CD4-positive, CD25-positive, alpha-beta regulatory T cell (primary cell): ENCODE measurements around the gene TPO. TPM values are rescaled to one million over a fixed set of nuclear protein-coding genes. Genes with fewer than 3 reads are reported as not detected.
A peak's percentile ranks its signal among the peaks of the same experiment; 100 is the strongest.

ENCODE experiments used
- ATAC-seq, 2 donors: fragments of 150-1000 bp; cut with Tn5 transposase; one replicate each; pipeline ENCODE4 v1.10.0; 2021; ENCODE audit warnings: low read depth in 2 of 2, moderate number of reproducible peaks in 2 of 2, moderate library complexity in 1 of 2
- DNase-seq, 3 donors: peaks; one replicate each; pipeline versions ENCODE4 v3.0.0 to v3.0.0-alpha.2; 2012 to 2022; ENCODE audit warnings: mixed read lengths in 1 of 3
- H3K27ac ChIP-seq: one replicate; pipeline ENCODE4 v1.7.0; 2013; ENCODE audit warnings: mild to moderate bottlenecking, low read length; ENCODE audit not compliant: insufficient read depth, poor library complexity, severe bottlenecking
- H3K27me3 ChIP-seq: one replicate; pipeline ENCODE4 v1.7.0; 2013; ENCODE audit warnings: low read length; ENCODE audit not compliant: control insufficient read depth, insufficient read depth
- H3K36me3 ChIP-seq: one replicate; pipeline ENCODE4 v1.7.0; 2013; ENCODE audit warnings: mild to moderate bottlenecking, low read length, moderate library complexity; ENCODE audit not compliant: control insufficient read depth, insufficient read depth
- H3K4me1 ChIP-seq: 2 replicates; pipeline ENCODE4 v1.7.0; 2013; ENCODE audit warnings: mild to moderate bottlenecking, low read length; ENCODE audit not compliant: insufficient read depth, control insufficient read depth, poor library complexity, severe bottlenecking
- H3K4me3 ChIP-seq: one replicate; pipeline ENCODE4 v1.7.0; 2013; ENCODE audit warnings: low read depth, mild to moderate bottlenecking, low read length, moderate library complexity
- H3K9me3 ChIP-seq, 2 experiments: 1 replicate in 1 of 2; 2 replicates in 1 of 2; pipeline ENCODE4 v1.7.0; 2013; ENCODE audit warnings: low read length in 2 of 2, mild to moderate bottlenecking in 1 of 2, moderate library complexity in 1 of 2; ENCODE audit not compliant: control insufficient read depth in 2 of 2
- H3K27ac Mint-ChIP-seq, 3 donors: one replicate each; pipeline ENCODE4 v1.8.0; 2020 to 2022; ENCODE audit warnings: mild to moderate bottlenecking in 3 of 3, mixed read lengths in 3 of 3, moderate library complexity in 2 of 3
- H3K27me3 Mint-ChIP-seq: one replicate; pipeline ENCODE4 v1.8.0; 2022; ENCODE audit warnings: mild to moderate bottlenecking, mixed read lengths
- H3K36me3 Mint-ChIP-seq: one replicate; pipeline ENCODE4 v1.8.0; 2020; ENCODE audit warnings: mixed read lengths
- H3K4me1 Mint-ChIP-seq, 4 donors: one replicate each; pipeline ENCODE4 v1.8.0; 2020 to 2022; ENCODE audit warnings: mixed read lengths in 4 of 4, mild to moderate bottlenecking in 1 of 4
- H3K4me3 Mint-ChIP-seq, 4 donors: one replicate each; pipeline ENCODE4 v1.8.0; 2020 to 2022; ENCODE audit warnings: mild to moderate bottlenecking in 4 of 4, mixed read lengths in 4 of 4, moderate library complexity in 3 of 4
- H3K9me3 Mint-ChIP-seq, 7 donors: one replicate each; pipeline ENCODE4 v1.8.0; 2020 to 2022; ENCODE audit warnings: mixed read lengths in 7 of 7, mild to moderate bottlenecking in 3 of 7, moderate library complexity in 2 of 7
- polyA plus RNA-seq, 4 donors: library from polyadenylated mRNA; unstranded; fragments of 300-500 nt; fragmentation: Illumina TruSeq; gene quantifications; one replicate each; pipeline ENCODE4 v1.2.3, GENCODE V29; 2021
- total RNA-seq: library from RNA; stranded (reverse); gene quantifications from one replicate; pipeline ENCODE4 v1.2.3, GENCODE V29; 2022

TPO gene
- total and polyA plus RNA-seq, 5 donors from 2014 or later = 0.27 to 1.5 (median 0.57) TPM

DNA sequence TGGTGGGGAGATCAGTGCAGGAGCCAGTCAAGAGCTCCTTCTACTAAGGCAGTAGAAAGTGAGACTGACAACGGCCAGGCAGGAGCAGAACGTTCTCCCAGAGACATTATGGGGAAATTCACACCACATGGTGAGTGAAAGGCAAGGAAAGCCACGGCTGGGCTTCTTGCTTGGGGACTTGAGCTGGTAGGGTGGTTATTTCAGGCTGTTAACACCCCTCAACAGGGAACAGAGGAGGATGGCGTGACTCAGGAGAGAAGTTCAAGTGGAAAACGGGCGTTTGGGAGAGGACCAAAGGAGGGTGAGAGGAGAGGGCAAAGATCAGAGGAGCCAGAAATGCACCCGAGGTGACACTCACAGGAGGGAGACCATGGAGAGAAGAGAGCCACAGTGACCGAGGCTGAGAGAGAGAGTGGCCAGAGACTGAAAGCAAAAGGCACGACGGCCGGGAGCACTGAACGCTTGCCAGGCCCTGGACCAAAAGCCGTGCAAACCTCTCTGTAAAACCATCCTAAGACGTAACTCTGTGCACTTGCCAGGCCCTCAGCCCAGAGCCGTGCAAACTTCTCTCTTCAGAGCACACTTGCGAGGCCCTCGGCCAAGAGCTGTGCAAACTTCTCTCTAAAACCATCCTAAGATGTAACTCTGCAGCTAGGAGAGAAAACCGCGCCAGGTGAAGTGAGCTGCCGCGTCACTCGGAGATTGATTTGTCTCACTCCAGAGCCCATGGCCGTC, 7.7 kb downstream of the TPO start:
- Histone ChIP-seq H3K36me3 (no peaks in the 10 kb centered on the region), H3K27me3 (no peaks in the 10 kb centered on the region), H3K4me3 (no peak overlapping the region), H3K9me3 (no peaks in the 10 kb centered on the region), H3K27ac (no peak overlapping the region), H3K4me1 (no peaks in the 10 kb centered on the region)
- Mint-ChIP-seq H3K4me3 (no peak overlapping the region), H3K27me3 (no peaks in the 10 kb centered on the region), H3K9me3 (no peaks in the 10 kb centered on the region), H3K27ac (peak overlapping the region in 1 of 3 donors; percentile 59), H3K36me3 (no peaks in the 10 kb centered on the region), H3K4me1 (no peaks in the 10 kb centered on the region)
- DNase-seq (no peak), ATAC-seq (no peak)

GRCh38 chr2:1421731-1422130, 8.5 kb downstream of the TPO start:
- H3K27ac Mint-ChIP-seq = no peak overlapping the region
- H3K4me3 Mint-ChIP-seq = no peak overlapping the region
- ATAC-seq = no peak
- H3K36me3 Mint-ChIP-seq = no peaks in the 10 kb centered on the region
- Histone ChIP-seq H3K9me3 (no peaks in the 10 kb centered on the region), H3K27me3 (no peaks in the 10 kb centered on the region), H3K36me3 (no peaks in the 10 kb centered on the region), H3K4me3 (no peak overlapping the region), H3K4me1 (no peaks in the 10 kb centered on the region), H3K27ac (no peak overlapping the region)
- DNase-seq = no peak
- H3K27me3 Mint-ChIP-seq = no peaks in the 10 kb centered on the region
- no peaks in the 10 kb centered on the region for H3K4me1 Mint-ChIP-seq
- no peaks in the 10 kb centered on the region for H3K9me3 Mint-ChIP-seq

DNA sequence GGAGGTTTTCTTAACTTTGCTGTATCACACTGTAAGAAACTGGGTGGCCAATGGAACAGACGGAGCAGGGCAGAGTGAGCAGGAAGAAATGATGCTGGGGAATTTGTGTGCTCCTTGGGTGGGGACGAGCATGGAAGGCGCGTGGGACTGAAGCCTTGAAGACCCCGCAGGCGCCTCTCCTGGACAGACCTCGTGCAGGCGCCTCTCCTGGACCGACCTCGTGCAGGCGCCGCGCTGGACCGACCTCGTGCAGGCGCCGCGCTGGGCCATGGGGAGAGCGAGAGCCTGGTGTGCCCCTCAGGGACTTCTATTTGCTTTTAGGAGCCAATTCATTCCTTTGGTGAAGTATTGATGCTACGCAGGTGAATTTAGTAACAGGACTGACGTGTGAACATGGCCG, 8.9 kb downstream of the TPO start:
- Mint-ChIP-seq H3K4me1 (no peaks in the 10 kb centered on the region), H3K27ac (no peak overlapping the region), H3K27me3 (no peaks in the 10 kb centered on the region), H3K4me3 (no peak overlapping the region), H3K36me3 (no peaks in the 10 kb centered on the region), H3K9me3 (no peaks in the 10 kb centered on the region)
- DNase-seq (no peak), ATAC-seq (no peak)
- no peaks in the 10 kb centered on the region for H3K36me3 ChIP-seq
- H3K4me1 ChIP-seq = no peaks in the 10 kb centered on the region
- H3K27me3 ChIP-seq = no peaks in the 10 kb centered on the region
- no peak overlapping the region for H3K27ac ChIP-seq
- H3K9me3 ChIP-seq = no peaks in the 10 kb centered on the region
- no peak overlapping the region for H3K4me3 ChIP-seq

DNA sequence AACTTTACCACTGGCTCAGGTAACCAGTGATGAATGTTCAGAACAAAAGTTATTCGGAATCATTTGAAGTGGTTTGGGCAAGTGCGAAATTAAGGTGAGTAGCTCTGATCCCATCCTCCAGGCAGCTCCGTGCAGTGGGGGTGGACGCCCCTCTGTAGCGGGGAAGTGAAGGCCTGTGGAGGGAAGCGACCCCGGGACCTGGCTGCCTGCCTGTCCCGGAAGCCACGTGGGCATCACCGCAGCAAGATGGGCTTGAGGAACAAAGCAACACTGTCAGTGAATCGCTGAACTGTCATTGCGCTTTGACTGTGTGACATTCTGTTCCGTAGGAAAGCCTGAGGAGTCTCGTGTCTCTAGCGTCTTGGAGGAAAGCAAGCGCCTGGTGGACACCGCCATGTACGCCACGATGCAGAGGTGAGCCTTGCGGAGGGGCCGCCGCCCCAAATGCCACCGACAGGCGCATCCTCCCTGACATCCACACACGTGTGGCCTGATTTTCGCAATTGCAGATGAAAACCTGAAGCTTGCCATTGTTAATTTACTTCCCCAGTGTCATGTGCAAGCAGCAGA, 9.5 kb downstream of the TPO start:
- ATAC-seq (no peak), DNase-seq (no peak)
- Mint-ChIP-seq H3K36me3 (no peaks in the 10 kb centered on the region), H3K9me3 (no peaks in the 10 kb centered on the region), H3K27ac (peak overlapping the region in 1 of 3 donors; percentile 12), H3K4me1 (no peaks in the 10 kb centered on the region), H3K27me3 (no peaks in the 10 kb centered on the region), H3K4me3 (no peak overlapping the region)
- no peak overlapping the region for H3K4me3 ChIP-seq
- H3K36me3 ChIP-seq = no peaks in the 10 kb centered on the region
- no peak overlapping the region for H3K27ac ChIP-seq
- H3K9me3 ChIP-seq = no peaks in the 10 kb centered on the region
- H3K4me1 ChIP-seq = no peaks in the 10 kb centered on the region
- H3K27me3 ChIP-seq = no peaks in the 10 kb centered on the region

DNA sequence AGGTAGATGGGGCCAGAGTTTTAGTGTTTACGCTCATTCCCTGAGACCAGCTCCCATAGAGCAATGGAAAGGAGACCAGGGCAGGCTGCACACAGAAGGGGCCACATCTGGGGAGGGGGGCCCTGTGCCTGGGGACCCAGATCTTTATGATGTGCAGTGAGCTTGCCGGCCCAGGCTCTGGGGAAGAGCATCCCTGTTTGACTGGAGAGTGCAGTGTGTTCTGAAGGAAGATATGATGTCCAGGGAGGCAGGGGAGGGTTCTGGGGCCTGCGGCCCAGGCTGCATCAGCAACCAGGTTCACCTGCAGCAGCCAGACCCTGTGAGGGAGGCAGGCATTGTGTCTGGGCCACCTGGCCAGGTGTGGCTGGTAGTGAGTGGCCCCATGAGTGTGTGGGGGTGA, 13.8 kb downstream of the TPO start:
- no peaks in the 10 kb centered on the region for H3K9me3 ChIP-seq
- Mint-ChIP-seq H3K4me3 (no peak overlapping the region), H3K4me1 (peaks cover 0 to 2% (median 0%) of the 10 kb centered on the region in 4 donors), H3K27me3 (no peaks in the 10 kb centered on the region), H3K36me3 (no peaks in the 10 kb centered on the region), H3K27ac (no peak overlapping the region), H3K9me3 (peaks cover 0 to 5% (median 0%) of the 10 kb centered on the region in 7 donors)
- H3K27ac ChIP-seq = no peak overlapping the region
- H3K4me3 ChIP-seq = no peak overlapping the region
- H3K27me3 ChIP-seq = no peaks in the 10 kb centered on the region
- no peaks in the 10 kb centered on the region for H3K4me1 ChIP-seq
- DNase-seq = no peak
- no peaks in the 10 kb centered on the region for H3K36me3 ChIP-seq
- no peak for ATAC-seq

DNA sequence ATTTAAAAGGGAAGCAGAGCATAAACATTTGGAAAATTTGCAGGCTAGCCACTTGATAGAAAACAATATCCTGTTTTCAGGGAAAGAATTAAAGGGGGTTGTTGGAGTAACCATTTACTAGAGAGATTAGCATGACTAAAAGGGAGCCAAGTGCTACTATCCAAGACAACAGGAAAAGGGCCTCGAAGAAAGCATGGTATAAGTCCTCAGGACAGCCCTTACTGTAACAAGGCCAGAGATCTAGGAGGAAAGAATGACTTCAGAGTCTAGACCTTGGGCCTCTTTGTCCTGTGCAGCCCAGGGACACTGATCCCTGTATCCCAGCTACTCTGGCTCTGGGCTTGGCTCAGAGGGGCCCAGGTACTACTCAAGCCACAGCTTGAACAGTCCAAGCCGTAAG, 16.6 kb downstream of the TPO start:
- H3K27ac ChIP-seq = no peak overlapping the region
- Mint-ChIP-seq H3K4me3 (no peak overlapping the region), H3K27ac (no peak overlapping the region), H3K9me3 (peaks cover 0 to 5% (median 0%) of the 10 kb centered on the region in 7 donors), H3K4me1 (peaks cover 0 to 2% (median 0%) of the 10 kb centered on the region in 4 donors), H3K36me3 (no peaks in the 10 kb centered on the region), H3K27me3 (no peaks in the 10 kb centered on the region)
- DNase-seq (no peak), ATAC-seq (no peak)
- H3K4me3 ChIP-seq = no peak overlapping the region
- no peaks in the 10 kb centered on the region for H3K36me3 ChIP-seq
- H3K9me3 ChIP-seq = no peaks in the 10 kb centered on the region
- no peaks in the 10 kb centered on the region for H3K4me1 ChIP-seq
- H3K27me3 ChIP-seq = no peaks in the 10 kb centered on the region

DNA sequence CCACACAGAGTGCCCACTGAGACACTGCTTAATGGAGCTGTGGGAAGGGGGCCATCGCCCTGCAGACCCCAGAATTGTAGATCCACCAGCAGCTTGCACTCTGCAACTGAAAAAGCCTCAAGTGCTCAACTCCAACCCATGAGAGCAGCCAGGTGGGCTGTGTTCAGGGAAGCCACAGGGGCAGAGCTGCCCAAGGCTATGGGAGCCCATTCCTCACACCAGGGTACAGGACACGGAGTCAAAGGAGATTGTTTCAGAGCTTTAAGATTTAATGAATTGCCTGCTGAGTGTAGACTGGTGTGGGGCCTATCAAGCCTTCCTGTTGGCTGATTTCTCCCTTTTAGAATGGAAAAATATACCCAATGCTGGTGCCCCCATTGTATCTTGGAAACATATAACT, 17.2 kb downstream of the TPO start:
- Histone ChIP-seq H3K9me3 (no peaks in the 10 kb centered on the region), H3K27ac (no peak overlapping the region), H3K36me3 (no peaks in the 10 kb centered on the region), H3K4me1 (no peaks in the 10 kb centered on the region), H3K27me3 (no peaks in the 10 kb centered on the region), H3K4me3 (no peak overlapping the region)
- no peak overlapping the region for H3K27ac Mint-ChIP-seq
- no peaks in the 10 kb centered on the region for H3K27me3 Mint-ChIP-seq
- peaks cover 0 to 5% (median 0%) of the 10 kb centered on the region in 7 donors for H3K9me3 Mint-ChIP-seq
- no peak overlapping the region for H3K4me3 Mint-ChIP-seq
- no peak for DNase-seq
- ATAC-seq = no peak
- H3K36me3 Mint-ChIP-seq = no peaks in the 10 kb centered on the region
- H3K4me1 Mint-ChIP-seq = peaks cover 0 to 2% (median 0%) of the 10 kb centered on the region in 4 donors

DNA sequence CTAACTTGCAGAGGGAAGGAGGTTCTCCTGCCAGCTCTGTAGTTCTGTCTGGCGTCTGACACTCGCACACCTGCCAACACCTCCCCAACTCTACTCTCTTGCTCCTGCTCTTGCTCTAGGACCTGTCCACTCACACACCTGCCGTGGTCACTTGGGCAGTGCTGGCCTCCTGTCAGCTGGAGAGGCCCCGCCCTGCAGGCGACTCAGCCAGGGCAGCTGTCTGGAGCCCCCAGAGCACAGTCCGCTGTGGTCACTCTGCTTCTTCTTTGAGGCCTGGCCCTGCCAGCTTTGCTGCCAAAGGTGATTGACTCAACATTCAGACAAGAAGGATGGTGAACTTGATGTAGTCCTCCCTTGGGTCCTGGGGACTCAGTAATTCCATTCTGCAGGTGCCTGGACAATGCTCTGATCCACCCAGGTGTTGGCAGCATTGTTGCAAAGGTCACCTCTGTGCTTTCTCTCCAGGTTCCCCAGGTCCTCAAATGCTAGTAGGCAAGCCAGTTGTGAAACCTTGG, 18.7 kb downstream of the TPO start:
- Mint-ChIP-seq H3K36me3 (no peaks in the 10 kb centered on the region), H3K27me3 (no peaks in the 10 kb centered on the region), H3K4me3 (no peak overlapping the region), H3K27ac (no peak overlapping the region), H3K4me1 (peaks cover 0 to 2% (median 0%) of the 10 kb centered on the region in 4 donors), H3K9me3 (peaks cover 0 to 5% (median 0%) of the 10 kb centered on the region in 7 donors)
- ATAC-seq = no peak
- Histone ChIP-seq H3K9me3 (no peaks in the 10 kb centered on the region), H3K4me1 (no peaks in the 10 kb centered on the region), H3K27ac (no peak overlapping the region), H3K36me3 (no peaks in the 10 kb centered on the region), H3K4me3 (no peak overlapping the region), H3K27me3 (no peaks in the 10 kb centered on the region)
- DNase-seq = no peak
